ENCODE results near the gene NHSL1.

Gene NHSL1, protein sequence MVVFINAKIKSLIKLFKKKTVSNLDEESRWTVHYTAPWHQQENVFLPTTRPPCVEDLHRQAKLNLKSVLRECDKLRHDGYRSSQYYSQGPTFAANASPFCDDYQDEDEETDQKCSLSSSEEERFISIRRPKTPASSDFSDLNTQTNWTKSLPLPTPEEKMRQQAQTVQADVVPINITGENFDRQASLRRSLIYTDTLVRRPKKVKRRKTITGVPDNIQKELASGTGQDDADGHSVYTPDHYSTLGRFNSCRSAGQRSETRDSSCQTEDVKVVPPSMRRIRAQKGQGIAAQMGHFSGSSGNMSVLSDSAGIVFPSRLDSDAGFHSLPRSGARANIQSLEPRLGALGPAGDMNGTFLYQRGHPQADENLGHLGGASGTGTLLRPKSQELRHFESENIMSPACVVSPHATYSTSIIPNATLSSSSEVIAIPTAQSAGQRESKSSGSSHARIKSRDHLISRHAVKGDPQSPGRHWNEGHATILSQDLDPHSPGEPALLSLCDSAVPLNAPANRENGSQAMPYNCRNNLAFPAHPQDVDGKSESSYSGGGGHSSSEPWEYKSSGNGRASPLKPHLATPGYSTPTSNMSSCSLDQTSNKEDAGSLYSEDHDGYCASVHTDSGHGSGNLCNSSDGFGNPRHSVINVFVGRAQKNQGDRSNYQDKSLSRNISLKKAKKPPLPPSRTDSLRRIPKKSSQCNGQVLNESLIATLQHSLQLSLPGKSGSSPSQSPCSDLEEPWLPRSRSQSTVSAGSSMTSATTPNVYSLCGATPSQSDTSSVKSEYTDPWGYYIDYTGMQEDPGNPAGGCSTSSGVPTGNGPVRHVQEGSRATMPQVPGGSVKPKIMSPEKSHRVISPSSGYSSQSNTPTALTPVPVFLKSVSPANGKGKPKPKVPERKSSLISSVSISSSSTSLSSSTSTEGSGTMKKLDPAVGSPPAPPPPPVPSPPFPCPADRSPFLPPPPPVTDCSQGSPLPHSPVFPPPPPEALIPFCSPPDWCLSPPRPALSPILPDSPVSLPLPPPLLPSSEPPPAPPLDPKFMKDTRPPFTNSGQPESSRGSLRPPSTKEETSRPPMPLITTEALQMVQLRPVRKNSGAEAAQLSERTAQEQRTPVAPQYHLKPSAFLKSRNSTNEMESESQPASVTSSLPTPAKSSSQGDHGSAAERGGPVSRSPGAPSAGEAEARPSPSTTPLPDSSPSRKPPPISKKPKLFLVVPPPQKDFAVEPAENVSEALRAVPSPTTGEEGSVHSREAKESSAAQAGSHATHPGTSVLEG (N-terminal part only)

DNA sequence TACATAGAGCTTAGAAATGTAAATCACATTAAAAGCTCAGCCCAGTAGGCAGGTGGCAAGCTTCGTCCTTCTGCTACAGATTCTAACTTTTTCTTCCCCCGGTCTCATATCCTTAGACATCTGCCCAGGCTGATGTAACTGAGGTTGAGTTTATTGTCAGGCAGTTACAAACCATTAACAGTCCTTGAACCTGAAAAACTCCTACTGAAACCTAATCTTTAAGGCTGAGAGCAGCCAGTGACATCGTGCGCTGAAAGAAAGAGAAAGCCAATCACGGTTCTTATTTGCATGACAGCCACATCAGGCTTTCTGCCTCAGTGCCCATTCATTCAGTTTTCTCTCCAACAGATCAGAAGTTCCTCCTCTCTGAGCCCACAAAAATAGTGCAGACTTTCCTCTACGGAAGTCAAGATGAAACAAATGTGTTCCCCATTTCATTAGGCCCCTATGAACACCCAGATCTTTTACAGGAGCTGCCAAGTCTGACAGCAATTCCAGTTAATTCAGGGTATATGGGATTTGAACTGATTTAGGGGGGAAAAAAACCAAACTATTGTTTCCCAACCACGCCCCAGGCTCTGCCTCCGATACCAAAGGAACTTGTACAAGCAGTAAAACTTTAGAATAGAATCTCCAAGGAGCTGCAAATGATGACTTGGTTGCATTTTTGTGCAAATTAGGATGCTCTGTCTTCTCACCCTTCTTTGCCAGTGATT lies at the start of gene NHSL1:
TSS of gene NHSL1 (minus strand) at position 192 of the 716 bp plus-strand sequence. CDS start 204 bp downstream, outside the sequence.
- no peak for DNase-seq (ENCODE audit: low read depth in 2 of 2)

DNA sequence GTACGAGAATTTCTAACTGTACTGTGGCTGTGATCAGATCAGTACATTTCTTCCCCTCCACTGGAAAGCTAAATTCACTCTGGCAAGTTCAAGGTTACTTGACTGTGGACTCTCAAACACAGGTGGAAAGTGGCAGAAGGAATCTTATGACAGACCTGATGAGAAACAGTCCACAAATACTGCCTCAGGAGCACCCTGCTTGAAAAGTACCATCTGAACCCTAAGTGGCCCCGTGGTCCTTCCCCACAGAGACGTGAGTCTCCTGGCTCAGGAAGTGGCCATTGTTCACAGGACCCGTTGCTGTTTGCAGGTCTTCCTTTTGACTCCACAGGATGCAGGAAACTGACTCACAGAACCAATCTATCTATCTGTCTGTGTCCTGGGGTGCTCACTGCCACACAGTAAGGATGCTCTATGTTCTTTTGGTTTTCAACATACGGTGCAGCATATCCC lies 47.5 kb upstream of the NHSL1 start:
- DNase-seq (ENCODE audit: low read depth in 2 of 2), result no peak

DNA sequence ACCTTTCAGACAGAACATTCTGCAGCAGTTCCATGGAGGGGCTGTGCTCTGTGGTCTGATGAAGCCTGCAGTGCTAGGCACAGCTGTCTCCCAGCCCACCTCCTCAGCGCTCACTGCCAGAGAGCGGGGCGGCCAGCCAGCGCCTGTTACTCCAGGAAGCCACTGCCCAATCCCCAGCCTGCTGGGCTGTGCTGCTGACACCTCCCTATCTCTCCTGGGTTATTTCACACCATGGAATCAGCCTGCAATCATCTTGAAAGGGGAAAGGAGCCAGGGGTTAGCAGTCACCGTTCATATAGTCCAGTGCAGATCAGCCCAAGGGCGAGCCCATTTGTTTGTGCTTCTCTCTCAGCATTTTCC lies 46.3 kb upstream of the NHSL1 start:
- DNase-seq (ENCODE audit: low read depth in 2 of 2), result no peak

DNA sequence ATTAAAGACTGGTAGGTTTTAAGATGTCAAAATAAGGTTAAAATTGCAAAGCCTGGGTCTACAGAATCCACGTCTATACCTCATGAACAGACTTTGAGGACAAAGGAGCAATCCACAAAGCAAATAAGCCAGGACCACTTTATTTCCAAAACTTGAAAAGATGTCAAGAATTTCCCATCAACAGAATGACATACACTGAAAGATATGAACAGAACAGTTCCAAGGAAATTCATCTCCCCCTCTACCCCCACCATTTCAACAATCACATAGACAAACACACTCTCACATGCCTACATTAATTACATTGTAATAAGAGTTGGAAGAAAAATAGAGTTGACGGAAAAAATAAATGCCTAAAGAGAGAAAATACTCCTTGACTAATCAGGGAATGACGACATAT lies 45.2 kb upstream of the NHSL1 start:
- DNase-seq (ENCODE audit: low read depth in 2 of 2), result no peak

DNA sequence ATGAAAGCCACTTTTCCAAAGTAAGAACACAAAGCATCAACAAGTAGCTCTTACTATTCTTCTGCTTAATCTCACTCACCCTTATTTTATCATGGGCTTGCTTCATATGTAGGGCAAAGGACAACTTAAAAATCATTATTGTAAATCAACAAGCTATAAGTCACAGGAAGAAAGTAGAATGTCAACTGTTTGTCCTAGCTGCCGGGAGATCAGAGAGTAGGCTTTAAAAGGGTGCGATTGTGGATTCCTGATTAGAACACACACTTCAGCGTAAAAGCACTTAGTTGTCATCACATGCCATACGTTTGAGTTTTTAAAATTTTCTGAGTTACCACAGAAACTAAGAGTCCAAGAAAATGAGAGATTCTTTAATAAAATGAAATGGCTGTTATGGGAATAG lies 44.4 kb upstream of the NHSL1 start:
- DNase-seq (ENCODE audit: low read depth in 2 of 2), result no peak

DNA sequence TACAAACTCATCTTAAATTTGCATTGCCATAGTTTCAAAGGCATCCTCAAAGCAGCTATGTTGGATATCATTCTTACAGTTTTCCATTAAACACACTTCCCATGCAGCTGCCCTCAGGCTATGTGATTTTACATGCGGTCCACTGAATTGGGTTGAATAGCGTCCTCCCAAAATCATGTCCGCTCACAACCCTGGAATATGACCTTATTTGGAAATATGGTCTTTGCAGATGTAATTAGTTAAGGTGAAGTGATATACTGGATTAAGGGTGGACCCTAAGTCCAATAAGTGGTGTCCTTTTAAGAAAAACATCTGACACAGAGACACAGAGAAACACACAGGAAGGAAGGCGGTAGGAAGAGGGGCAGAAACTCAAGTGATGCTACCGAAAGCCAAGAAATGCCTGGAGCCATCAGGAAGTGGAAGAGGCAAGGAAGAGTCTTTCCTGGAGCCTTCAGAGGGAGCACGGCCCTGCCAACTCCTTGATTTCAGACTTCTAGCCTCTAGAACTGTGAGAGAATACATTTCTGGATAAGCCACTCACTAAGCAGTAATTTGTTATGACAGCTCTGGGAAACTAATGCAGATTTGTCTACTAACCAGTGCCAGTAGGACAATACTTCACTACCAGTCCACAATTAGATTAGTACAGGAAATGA lies 42.7 kb upstream of the NHSL1 start:
- no peak for DNase-seq (ENCODE audit: low read depth in 2 of 2)

DNA sequence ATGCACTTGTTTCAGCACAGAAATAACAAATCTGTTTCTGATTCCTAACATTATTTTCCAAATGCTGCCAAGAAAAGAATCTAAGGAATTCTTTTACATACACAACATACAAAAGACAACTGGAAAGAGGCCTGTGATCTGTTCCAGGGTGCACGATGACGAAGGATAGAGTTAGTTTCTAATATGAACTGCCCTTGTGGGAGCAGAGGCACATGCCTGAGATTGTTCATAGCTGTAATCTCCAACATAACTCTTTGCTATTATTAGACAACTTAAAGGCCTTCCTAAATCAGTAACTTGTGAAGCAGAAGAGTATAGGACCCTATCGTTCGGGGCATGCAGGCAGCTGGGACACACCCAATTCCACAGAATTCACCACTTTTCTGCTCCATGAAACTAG lies 41.2 kb upstream of the NHSL1 start:
- DNase-seq (ENCODE audit: low read depth in 2 of 2), result no peak

DNA sequence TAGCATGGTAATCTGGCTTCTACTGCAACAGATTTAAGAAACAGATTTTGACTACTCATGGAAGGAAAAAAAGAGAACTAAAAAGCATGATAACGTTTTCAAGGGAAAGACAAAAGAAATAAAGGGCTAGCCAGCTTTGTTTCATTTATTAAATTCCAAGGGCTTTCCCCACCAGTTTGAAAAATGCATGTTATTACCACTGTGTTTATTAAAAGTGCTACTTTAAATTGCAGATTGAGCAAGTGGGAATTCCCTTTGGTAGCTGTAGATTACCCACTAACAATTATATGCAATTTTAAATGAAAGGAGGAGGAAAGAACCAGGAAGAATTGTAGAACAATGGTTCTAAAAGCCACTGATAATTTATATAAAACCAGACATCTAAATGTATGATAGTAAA lies 40.6 kb upstream of the NHSL1 start:
- no peak for DNase-seq (ENCODE audit: low read depth in 2 of 2)

DNA sequence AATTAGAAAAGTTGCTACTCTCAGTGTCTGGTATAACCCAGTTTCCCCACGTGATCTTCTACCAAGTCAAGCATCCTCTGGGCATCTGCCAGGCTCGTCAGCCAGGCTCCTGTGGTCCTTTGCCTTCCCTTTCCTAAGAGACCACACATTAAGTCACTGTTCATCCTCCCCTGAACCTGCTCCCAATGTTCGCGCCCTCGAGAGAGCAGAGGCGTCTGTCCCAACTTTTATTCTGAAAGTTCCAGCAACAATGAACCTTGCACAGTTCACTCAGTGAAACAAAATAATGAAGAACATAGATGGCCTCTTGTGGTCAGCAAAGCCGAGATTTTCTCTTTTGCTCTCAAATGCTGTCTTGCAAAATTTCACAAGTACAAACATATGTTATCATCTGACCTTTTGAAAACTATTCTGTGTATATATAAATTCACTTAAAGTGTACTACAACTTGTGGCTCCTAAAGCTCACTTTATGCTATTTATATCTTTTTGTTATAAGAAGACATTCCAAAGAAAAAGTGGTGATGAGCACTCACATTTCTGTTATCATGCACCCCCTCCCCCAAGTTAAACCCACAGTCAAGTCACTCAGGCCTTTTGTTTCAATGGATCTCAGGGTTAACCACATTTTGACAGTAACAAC lies 39.2 kb upstream of the NHSL1 start:
- no peak for DNase-seq (ENCODE audit: low read depth in 2 of 2)

DNA sequence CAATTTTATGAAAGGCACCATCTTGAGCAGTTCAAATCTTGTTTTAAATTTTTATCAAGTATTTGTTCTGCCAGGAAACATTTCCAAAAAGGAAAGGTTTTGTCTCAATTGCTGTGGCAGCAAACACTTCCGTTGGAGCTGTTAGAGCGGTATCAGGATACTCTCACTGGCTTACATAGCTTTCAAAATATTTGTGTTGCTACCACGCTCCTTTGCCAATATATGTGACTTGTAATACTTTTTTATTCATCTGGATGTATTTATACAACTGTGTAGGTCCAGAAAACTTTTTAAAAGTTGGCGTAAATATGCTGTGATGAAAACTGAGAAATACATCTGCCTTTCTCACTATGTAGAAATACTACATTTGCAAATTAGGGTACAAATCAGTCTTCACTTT lies 37.8 kb upstream of the NHSL1 start:
- no peak for DNase-seq (ENCODE audit: low read depth in 2 of 2)

DNA sequence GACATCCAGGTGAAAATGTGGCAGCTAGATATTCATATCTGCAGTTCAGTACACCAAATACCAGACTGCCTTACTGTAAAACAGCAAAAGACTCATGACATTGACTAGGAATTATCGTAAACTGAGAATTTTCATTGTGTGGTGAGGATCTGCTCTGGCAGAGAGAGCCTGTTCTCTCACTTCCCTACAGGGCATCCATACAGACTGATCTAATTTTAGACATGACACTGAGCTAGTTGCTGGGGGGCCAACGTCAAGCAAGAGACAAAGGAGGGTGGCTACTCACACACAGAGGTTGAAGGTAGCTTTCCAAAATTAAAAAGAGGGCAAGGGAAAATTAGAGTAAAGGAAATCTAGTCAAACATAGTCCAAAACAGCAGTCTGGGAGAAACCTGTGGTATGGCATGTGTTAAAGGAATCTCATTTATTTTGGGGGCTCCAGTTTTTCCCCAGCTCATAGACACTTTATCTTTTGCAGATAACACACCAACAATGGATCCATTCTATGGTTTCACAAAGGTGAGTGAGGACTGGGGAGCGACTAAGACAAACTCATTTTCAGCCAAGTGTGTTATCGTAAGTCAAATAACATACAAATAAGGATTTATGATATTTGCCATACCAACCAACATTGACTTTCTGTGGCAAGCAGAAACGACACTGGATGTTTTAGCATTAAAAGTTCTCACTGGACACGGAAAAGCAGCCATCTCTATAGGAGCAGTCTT lies 36.6 kb upstream of the NHSL1 start:
- DNase-seq (ENCODE audit: low read depth in 2 of 2), result no peak

DNA sequence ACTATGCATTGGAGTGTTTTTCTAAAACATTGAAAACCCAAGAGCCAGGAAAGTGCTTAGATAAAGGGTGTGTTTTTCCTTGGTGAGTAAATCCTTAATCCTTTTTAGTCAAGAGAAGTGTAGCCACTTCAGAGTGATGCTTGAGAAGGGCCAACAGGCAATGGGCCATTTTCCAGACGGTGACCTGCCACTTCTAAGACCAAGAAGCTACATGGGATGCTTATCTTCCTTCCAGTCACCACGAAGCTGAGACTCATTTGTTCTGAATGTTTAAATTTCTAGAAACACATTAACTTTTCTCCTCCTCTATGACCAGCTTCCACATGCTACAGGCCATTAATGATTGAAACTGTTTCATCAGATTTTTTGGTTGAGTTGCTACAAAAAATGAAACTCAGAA lies 34.4 kb upstream of the NHSL1 start:
- no peak for DNase-seq (ENCODE audit: low read depth in 2 of 2)

DNA sequence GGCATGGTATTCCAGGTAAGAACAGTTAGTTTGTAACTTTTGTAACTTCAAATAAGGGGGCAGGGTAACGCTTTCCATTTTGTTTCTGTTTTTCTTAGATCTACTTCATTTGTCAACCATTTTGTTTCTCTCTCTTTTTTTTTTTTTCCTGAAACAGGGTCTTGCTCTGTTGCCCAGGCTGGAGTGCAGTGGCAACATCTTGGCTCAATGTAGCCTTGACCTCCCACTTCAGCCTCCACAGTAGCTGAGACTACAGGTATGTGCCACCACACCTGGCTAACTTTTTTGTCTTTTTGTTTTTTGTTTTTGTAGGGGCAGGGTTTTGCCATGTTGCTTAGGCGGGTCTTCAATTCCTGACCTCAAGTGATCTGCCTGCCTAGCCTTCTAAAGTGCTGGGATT lies 32.1 kb upstream of the NHSL1 start:
- no peak for DNase-seq (ENCODE audit: low read depth in 2 of 2)

DNA sequence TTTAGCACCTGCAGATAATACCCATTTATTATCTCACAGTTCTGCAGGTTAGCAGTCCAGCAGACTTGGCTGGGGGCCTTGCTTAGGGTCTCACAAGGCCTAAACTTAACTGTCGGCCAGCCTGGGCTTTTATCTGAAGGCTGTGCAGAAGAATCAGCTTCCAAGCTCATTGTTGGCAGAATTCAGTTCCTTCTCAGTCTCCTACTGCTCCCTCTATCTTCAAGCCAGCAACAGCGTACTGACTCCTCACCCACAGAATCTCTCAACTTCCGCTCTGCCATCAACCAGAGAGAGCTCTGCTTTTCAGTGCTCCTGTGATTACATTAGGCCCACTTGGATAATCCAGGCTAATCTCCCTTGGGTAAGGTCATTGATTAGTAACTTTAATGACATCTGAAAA lies 30.2 kb upstream of the NHSL1 start:
- no peak for DNase-seq (ENCODE audit: low read depth in 2 of 2)

DNA sequence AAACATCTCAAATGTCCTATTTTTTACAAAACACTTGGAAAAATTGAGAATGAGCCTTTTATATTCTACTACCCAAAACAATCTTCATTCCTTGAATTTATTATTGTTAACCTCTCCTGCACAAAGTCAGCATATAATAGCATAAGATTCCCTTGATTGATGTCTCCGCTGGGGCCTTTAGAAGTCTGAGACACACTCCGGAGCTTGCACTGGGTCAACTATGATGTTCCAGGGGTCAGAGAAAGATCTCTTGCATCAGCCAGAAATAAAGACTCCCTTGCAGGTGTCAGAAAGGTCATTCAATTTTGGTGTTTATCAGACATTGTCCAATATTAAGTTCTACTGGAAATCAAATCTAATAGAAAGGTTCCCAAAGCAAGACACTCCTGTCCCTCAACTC lies 29.7 kb upstream of the NHSL1 start:
- no peak for DNase-seq (ENCODE audit: low read depth in 2 of 2)

DNA sequence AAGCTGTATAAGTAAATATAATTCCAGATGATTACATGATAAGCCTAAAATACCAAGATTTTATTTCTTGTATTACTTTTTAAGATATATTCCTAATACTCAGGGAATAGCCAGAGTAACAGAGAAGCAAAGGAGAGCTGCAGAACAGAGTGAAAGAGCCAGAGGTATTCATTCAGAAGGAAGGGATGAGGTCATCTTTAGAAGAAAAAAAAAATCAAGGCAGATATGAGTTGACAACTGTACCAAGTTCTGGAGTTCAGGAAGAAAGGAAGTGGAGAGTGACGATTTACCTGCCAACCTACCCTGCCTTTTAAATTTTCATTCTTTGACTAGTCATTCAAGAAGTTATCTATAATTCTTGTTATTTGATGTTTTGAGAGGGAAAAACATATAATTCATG lies 28.8 kb upstream of the NHSL1 start:
- no peak for DNase-seq (ENCODE audit: low read depth in 2 of 2)

DNA sequence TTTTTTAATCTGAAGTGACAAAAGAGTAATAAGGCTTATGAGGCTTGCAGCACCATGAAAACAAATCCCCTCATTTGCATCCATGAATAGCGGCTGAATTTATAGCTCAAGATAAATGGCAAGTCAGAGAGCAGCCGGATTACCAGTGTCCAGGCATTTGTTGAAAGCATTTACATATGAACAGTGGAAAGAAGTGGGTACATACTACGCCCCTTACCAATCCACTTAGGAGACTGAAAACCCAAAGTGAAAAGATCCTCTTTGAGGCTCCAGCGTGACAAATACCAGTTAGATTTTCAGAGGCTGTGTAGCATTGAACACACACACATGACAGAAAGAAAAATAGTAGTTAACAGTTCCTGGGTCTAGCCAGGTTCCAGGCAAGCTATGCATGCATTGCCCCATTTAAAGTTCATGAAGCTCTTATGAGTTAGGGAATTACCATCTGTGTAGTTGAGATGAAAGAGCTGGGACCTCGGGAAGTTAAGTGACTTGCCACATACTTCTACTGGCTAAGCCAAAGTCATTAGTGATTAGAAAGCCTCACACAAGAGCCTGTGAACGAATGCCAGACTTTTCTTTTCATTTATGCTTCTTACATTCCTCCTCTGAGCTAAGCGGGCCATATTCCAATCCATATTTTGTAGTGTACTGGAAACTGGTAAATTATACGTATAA lies 28.3 kb upstream of the NHSL1 start:
- DNase-seq (ENCODE audit: low read depth in 2 of 2), result no peak

DNA sequence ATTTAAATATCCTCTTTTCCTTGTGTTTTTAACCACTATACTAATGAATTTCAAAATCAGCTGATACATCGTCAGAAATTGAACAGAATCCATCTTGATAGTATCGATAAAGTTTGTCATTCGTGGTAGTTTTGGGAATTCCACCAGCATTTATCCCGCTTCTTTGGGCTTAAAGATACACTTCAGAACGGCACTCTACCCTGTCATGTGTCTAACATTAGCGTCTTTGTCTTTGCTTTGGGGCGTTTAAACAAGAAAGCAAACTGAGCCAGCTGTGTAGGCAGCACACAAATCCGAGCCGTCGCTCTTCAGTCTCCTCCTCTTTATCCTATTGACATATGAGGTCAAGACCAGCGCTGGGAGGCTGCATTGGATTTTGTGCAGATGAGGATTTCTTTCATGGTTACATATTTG lies 27.5 kb upstream of the NHSL1 start:
- DNase-seq (ENCODE audit: low read depth in 2 of 2), result no peak

DNA sequence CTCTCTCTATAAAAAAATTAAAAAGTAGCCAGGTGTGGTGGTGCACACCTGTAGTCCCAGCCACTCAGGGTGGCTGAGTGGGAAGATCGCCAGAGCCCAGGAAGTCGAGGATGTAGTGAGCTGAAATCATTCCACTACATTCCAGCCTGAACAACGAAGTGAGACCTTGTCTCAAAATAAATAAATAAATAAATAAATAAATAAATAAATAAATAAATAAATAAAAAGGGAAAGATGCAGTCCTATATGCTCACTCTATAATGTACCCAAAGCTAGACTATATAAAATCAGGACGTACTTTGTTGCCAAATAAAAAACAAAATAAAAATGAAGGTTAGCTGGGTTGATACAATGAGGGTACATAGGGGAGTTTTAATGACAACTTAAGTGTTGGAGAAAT lies 26.1 kb upstream of the NHSL1 start:
- no peak for DNase-seq (ENCODE audit: low read depth in 2 of 2)

All from stimulated activated CD4-positive, alpha-beta T cell treated with anti-CD3 and anti-CD28 coated beads, Interleukin-12 subunit alpha, Interleukin-12 subunit beta, amount 100 ng/mL, for 24 hours (primary cell).